ENCODE results near the gene DGKD. TPM values are rescaled to one million over a fixed set of nuclear protein-coding genes. Genes with fewer than 3 reads are reported as not detected.

DGKD gene
- total RNA-seq, 1 donor from 2014 or later, result 86.7 TPM

DNA sequence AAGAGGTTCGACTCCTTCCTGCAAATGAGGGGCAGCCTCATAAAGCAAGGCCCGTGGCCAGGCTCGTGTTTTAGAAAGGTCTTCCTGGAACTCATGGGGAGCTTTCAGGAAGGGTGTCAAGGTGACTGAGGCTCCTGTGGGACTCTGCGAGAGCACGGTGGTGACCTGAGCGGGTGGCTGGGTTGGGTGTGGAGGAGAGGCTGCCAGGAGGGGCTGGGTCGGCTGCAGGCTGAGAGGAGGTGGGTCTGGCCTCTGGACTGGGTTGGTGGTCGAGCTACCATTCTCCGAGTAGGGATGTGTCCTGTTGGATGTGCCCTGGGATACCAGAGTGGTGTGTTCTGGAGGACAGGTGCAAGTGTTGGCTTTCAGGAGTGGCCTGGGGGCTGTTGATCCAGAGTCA lies 86.4 kb downstream of the DGKD start:
- intact Hi-C loops (cut with DNase I), result loop anchor here (10.0 kb wide), 1 partner anchor 86 kb away; the partner anchor contains the start of gene DGKD

DNA sequence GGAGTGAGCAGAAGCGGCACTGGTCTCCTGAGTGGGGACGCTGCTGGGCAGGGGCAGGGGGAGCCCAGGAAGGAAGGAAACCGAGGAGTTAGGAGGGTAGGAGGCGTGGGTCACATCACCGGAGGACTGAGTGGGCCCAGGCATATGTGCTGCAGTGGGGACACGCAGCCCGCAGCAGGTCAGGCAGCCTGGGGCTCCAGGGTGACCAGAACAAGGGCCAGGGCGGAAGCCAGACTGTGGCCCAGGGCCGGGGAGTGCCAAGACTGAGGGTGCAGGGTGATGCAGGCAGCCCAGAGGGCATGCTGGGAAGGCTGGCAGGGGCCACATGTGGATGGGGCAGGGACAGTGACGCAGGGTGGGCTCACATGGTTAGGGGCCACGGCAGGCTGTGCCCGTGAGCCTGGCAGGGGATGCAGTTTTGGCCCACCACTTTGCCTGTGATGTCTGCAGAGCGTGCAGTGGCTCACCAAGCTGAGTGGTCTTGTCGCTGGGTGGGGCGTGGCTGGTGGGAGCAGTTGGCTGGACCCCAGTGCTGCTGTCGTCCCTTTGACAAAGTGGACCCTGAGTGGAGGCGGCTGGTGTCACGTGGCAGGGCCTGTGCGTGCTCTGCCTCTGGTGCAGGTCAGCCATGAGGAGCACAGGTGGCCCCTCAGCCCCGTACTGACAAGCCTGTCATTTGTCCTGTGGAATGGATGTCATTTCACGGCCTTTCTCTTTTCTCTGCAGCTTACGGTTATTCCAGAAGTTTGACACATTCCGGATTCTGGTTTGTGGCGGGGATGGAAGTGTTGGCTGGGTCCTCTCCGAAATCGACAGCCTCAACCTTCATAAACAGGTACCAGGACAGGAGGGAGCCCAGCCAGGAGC lies 87.1 kb downstream of the DGKD start:
- H3K9me3 ChIP-seq, result no peaks in the 10 kb centered on the region
- no peak overlapping the region for H3K4me3 ChIP-seq
- H3K36me3 ChIP-seq, result peaks cover 64% of the 10 kb centered on the region
- no peaks in the 10 kb centered on the region for H3K4me1 ChIP-seq
- no peaks in the 10 kb centered on the region for H3K27me3 ChIP-seq
- DNase-seq, result peak; percentile 57
- no peak overlapping the region for H3K27ac ChIP-seq
- intact Hi-C loops (cut with DNase I), result loop anchor here (10.0 kb wide), 1 partner anchor 87 kb away; the partner anchor contains the start of gene DGKD
- TF ChIP-seq, protein P1, sequence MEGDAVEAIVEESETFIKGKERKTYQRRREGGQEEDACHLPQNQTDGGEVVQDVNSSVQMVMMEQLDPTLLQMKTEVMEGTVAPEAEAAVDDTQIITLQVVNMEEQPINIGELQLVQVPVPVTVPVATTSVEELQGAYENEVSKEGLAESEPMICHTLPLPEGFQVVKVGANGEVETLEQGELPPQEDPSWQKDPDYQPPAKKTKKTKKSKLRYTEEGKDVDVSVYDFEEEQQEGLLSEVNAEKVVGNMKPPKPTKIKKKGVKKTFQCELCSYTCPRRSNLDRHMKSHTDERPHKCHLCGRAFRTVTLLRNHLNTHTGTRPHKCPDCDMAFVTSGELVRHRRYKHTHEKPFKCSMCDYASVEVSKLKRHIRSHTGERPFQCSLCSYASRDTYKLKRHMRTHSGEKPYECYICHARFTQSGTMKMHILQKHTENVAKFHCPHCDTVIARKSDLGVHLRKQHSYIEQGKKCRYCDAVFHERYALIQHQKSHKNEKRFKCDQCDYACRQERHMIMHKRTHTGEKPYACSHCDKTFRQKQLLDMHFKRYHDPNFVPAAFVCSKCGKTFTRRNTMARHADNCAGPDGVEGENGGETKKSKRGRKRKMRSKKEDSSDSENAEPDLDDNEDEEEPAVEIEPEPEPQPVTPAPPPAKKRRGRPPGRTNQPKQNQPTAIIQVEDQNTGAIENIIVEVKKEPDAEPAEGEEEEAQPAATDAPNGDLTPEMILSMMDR (IDR thresholded peaks at IDR 0.05), result no peak
- no peak for ATAC-seq

More for the DNA sequence above, 86.4 kb downstream of the DGKD start:
- ATAC-seq, result no peak
- H3K27me3 ChIP-seq, result no peaks in the 10 kb centered on the region
- no peaks in the 10 kb centered on the region for H3K4me1 ChIP-seq
- H3K36me3 ChIP-seq, result peaks cover 64% of the 10 kb centered on the region
- TF ChIP-seq, protein P1 (IDR thresholded peaks at IDR 0.05), result no peak
- no peaks in the 10 kb centered on the region for H3K9me3 ChIP-seq
- no peak overlapping the region for H3K27ac ChIP-seq
- H3K4me3 ChIP-seq, result no peak overlapping the region
- no peak for DNase-seq

DNA sequence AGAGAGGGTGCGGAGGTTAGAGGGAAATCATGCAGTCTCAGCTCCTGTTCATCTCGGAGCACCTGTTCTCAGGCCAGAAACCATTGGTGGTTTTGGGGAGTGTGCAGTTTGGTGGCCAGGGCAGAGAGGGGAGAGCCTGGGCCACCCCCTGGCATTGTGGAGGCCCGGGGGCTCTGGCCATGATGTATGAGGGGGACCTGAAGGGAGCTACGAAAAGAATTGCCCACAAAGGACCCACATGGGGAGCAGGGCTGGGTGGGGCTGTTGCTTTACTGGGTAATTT lies 87.7 kb downstream of the DGKD start:
- intact Hi-C loops (cut with DNase I), result loop anchor here (10.0 kb wide), 1 partner anchor 87 kb away; the partner anchor contains the start of gene DGKD
- H3K4me3 ChIP-seq, result no peak overlapping the region
- peak; percentile 46 for DNase-seq
- H3K4me1 ChIP-seq, result no peaks in the 10 kb centered on the region
- no peaks in the 10 kb centered on the region for H3K9me3 ChIP-seq
- H3K36me3 ChIP-seq, result peaks cover 64% of the 10 kb centered on the region
- H3K27me3 ChIP-seq, result no peaks in the 10 kb centered on the region
- ATAC-seq, result no peak
- TF ChIP-seq, protein P1 (IDR thresholded peaks at IDR 0.05), result no peak
- no peak overlapping the region for H3K27ac ChIP-seq

DNA sequence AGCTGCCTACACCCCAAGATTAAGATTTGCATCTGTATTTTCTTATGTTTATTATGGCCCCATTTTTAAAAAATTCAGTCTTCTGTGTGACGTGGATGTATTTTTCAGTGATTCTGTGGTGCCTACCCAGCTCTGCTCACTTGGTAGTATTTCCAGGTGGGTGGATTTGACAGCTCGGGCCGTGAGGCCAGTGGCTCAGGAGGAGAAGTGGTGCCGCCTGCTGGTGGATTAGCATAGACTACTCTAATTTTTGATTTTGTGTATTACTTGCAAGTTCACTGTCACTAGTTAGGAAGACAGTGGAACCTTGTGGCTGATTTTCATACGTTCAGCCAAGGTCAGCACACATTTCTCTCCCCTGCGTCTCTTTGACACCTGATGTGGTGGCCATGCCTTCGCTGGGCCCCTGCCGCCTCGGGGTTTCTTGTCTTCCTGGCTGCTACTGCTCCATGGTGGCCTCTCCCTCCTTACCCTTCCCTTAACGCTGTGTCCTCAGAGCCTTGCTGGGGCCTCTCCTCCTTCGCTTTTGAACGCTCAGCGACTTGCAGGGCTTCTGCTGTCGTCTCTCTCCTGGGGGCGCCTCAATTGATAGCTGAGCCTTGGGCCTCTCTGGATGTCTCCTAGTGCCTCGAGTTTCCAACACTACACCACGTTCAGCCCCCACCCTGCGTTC lies 89.4 kb downstream of the DGKD start:
- ATAC-seq, result peak; percentile 84

DNA sequence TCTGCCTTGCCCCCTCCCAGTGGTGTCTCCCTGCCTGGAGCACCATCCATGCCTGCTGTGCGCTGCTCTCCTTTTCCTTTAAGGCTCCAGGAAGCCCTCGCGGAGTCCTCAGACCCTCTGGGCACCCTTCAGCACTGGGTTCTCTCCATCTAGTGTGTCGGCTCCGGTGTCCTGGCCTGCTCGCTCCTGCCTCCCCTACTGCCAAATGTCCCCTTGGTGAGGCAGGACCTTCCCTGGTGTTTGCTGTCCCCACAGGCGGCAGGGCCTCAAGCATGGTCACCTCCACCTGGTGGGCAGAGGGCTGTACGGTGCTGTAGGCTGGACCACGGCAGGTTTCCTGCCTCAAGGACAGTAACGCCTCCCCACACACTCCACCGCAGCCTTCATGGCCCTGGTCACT lies 90.2 kb downstream of the DGKD start:
- Histone ChIP-seq H3K27ac (no peak overlapping the region), H3K27me3 (no peaks in the 10 kb centered on the region), H3K36me3 (peaks cover 62% of the 10 kb centered on the region), H3K9me3 (no peaks in the 10 kb centered on the region), H3K4me1 (no peaks in the 10 kb centered on the region), H3K4me3 (no peak overlapping the region)
- intact Hi-C loops (cut with DNase I), result loop anchor here (10.0 kb wide), 1 partner anchor 90 kb away; the partner anchor contains the start of gene DGKD
- peak; percentile 51 for DNase-seq
- TF ChIP-seq, protein P1 (IDR thresholded peaks at IDR 0.05), result no peak
- no peak for ATAC-seq

More for the DNA sequence above, 89.4 kb downstream of the DGKD start:
- no peak overlapping the region for H3K4me3 ChIP-seq
- TF ChIP-seq, protein P1 (IDR thresholded peaks at IDR 0.05), result peak; percentile 80
- H3K27ac ChIP-seq, result no peak overlapping the region
- H3K36me3 ChIP-seq, result peaks cover 64% of the 10 kb centered on the region
- intact Hi-C loops (cut with DNase I), result loop anchor here (10.0 kb wide), 1 partner anchor 89 kb away; the partner anchor contains the start of gene DGKD
- H3K27me3 ChIP-seq, result no peaks in the 10 kb centered on the region
- no peaks in the 10 kb centered on the region for H3K4me1 ChIP-seq
- no peaks in the 10 kb centered on the region for H3K9me3 ChIP-seq
- peak; percentile 86 for DNase-seq
